Activated naive CD4-positive, alpha-beta T cell treated with anti-CD3 and anti-CD28 coated beads, Interleukin-2, amount 50 U/mL, for 24 hours (primary cell): Measurements from ENCODE around the gene RNF220.

Experiments
- H3K27ac Mint-ChIP-seq: one replicate; pipeline ENCODE4 v1.8.0; 2021; ENCODE audit warnings: mild to moderate bottlenecking, mixed read lengths
- H3K27me3 Mint-ChIP-seq: one replicate; pipeline ENCODE4 v1.8.0; 2021; ENCODE audit warnings: mixed read lengths
- H3K36me3 Mint-ChIP-seq: one replicate; pipeline ENCODE4 v1.8.0; 2021; ENCODE audit warnings: mixed read lengths
- H3K4me1 Mint-ChIP-seq: one replicate; pipeline ENCODE4 v1.8.0; 2021; ENCODE audit warnings: mixed read lengths
- H3K4me3 Mint-ChIP-seq: one replicate; pipeline ENCODE4 v1.8.0; 2021; ENCODE audit warnings: mild to moderate bottlenecking, mixed read lengths
- H3K9me3 Mint-ChIP-seq: one replicate; pipeline ENCODE4 v1.8.0; 2021; ENCODE audit warnings: mixed read lengths

RNF220 gene

DNA sequence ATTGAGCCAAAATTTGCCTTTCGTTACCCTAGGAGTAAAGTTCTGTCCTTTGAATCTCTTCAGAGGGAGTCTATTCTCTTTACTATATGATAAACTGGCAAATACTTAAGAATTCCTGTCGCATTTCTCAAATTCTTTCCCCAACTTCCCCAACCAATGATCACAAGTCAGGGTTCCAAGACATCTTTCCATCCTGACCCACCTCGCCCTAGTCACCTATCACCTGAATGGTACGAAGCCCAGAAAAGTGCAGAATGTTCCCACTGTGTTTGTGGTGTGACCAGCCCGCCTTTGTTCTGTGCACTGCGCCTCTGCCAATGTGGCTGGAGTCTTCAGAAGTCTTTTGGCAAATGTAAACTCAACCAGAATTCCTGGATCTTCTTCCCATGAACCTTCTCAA, 132.5 kb downstream of the RNF220 start:
- no peaks in the 10 kb centered on the region for H3K9me3 Mint-ChIP-seq
- H3K27ac Mint-ChIP-seq, result no peak overlapping the region
- no peak overlapping the region for H3K4me3 Mint-ChIP-seq
- no peaks in the 10 kb centered on the region for H3K36me3 Mint-ChIP-seq
- peaks cover 7% of the 10 kb centered on the region for H3K27me3 Mint-ChIP-seq
- H3K4me1 Mint-ChIP-seq, result no peaks in the 10 kb centered on the region

DNA sequence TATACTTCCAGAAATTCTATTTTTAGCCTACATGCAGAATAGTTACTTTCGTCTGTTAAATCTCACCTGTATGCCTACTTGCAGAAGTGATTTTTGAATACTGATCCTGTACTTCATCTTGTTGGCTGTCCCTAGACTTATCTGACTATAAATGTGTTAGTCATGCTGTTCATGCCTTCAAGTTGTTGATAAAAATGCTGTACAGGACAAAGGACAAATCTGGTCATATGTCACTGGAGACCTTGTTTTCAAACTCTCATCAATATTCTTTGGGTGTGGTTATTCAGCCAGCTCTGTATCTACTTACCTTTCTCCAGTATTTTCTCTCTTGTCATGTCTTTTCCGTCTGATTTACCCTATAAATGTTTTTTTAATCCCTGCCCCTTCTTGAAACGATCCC, 132.9 kb downstream of the RNF220 start:
- Mint-ChIP-seq H3K36me3 (no peaks in the 10 kb centered on the region), H3K27me3 (peaks cover 7% of the 10 kb centered on the region), H3K4me3 (no peak overlapping the region), H3K4me1 (no peaks in the 10 kb centered on the region), H3K9me3 (no peaks in the 10 kb centered on the region), H3K27ac (no peak overlapping the region)

DNA sequence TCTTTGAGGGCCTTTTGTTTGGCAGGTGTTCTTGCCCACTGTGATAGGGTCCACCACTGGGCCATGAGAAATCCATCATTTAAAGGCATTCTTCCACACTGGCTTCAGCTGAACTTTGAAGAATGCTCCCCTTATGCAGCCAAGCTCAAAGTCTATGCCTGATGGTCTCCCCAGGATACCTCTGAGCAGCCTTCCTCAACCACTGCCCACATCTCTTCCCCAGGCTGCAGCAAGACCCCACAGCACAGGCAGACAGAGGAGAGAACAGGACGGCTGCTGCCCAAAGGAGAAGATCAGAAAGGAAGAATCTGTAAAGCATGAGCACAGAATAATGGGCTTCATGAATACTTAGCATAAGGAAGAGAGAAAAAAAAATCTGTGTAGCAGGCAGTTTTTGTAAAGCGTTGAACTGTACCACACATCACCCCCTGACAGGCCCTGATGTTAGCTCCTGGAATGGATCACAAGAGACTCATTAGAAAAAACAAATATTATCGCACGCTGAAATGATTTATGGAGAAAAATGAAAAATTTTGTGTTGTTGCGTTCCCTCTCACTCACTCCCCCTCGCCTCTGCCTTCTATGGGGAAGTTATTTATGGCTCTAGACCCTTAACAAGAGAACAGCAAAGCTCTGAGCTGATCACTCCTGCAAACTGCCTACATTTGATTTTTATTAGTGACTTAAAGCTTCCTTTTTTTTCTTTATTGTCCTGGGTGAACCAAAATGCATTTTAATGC, 135.1 kb downstream of the RNF220 start:
- Mint-ChIP-seq H3K27ac (no peak overlapping the region), H3K36me3 (no peaks in the 10 kb centered on the region), H3K9me3 (no peaks in the 10 kb centered on the region), H3K4me3 (no peak overlapping the region), H3K4me1 (no peaks in the 10 kb centered on the region), H3K27me3 (peaks cover 6% of the 10 kb centered on the region)

DNA sequence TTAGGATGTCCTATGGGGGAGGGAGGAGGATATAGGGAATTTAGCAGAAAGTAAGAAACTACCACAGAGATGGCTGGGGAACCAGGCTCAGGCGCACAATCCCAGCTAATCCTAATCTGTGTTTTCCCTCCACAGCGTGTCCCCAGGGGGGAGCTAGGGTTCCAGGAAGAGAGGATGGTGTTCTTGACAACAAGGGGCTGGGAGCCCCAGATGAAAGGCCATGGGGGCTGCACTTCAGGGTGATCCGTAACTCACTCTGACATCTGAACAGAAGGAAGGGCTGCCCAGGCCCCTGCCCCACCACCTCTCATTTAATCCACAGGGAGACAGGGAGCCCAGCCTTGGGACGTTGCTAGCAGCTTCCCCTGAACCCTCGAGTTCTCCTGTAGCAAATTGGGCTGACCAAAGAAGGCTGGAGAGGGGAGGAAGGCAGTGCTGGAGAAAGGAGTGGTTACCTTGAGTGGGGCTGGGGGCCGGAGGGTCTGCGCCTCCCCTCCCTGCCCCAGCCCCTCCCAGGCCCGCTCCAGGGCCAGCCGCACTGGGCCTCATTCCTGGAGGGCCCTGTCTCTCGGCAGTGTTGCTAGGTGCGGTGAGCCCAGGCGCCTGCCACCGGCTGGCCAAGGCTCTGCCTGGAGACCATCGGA, 137.5 kb downstream of the RNF220 start:
- H3K9me3 Mint-ChIP-seq, result no peaks in the 10 kb centered on the region
- no peaks in the 10 kb centered on the region for H3K4me1 Mint-ChIP-seq
- peaks cover 8% of the 10 kb centered on the region for H3K27me3 Mint-ChIP-seq
- no peaks in the 10 kb centered on the region for H3K36me3 Mint-ChIP-seq
- H3K27ac Mint-ChIP-seq, result no peak overlapping the region
- H3K4me3 Mint-ChIP-seq, result no peak overlapping the region

DNA sequence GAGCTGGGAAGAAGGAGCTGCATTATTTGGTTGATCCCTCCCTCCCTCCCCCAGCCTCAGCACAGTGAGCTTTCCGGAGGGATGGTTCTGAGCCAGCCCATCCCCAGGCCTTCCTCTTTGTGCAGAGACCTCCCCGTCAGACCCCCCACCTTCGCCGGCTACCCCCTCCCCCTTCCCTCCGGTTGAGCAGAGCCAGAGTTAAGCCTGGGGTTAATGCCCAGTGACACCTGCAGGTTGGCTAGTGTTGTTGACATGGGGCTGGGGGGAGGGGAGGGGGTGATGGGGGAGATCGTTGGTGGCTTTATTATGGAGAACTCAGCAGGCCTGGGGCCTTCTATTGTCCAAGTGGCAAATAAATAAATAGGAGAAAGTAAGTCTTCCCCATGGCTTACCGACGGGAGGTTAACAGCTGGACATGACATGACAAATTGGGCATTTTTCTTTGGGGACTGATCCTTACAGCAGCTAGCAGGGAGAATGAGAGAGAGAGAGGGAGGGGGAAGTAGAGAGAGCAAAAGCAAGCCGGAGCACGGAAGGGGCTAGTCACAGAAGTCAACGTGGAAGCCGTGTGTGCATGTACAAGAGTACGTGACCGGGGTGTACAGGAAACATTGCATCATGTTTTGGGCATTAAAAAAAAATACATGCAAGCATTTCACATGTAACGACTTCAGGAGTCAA, 138.1 kb downstream of the RNF220 start:
- no peaks in the 10 kb centered on the region for H3K4me1 Mint-ChIP-seq
- H3K27ac Mint-ChIP-seq, result no peak overlapping the region
- no peaks in the 10 kb centered on the region for H3K36me3 Mint-ChIP-seq
- H3K4me3 Mint-ChIP-seq, result no peak overlapping the region
- peaks cover 8% of the 10 kb centered on the region for H3K27me3 Mint-ChIP-seq
- H3K9me3 Mint-ChIP-seq, result no peaks in the 10 kb centered on the region

DNA sequence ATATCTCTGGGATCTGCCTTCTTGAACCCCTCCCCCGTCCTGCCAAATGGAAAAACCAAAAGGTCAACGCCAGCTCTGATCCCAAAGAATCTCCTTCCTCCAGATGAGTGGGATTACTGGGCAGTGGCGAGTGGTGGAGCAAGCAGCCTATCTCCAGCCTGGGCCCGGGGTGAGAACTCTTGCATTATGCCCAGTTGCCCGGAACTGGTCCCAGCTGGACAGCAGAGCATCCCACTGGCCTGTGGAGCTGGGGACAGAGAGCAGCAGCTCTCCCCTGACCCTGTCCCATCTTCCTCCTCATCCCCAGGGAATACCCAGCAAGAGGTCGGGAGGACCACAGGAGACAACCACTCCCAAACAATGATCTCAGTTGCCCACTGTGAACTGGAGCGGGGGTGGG, 138.7 kb downstream of the RNF220 start:
- H3K9me3 Mint-ChIP-seq, result no peaks in the 10 kb centered on the region
- peaks cover 8% of the 10 kb centered on the region for H3K27me3 Mint-ChIP-seq
- H3K36me3 Mint-ChIP-seq, result no peaks in the 10 kb centered on the region
- no peak overlapping the region for H3K4me3 Mint-ChIP-seq
- no peaks in the 10 kb centered on the region for H3K4me1 Mint-ChIP-seq
- H3K27ac Mint-ChIP-seq, result no peak overlapping the region

DNA sequence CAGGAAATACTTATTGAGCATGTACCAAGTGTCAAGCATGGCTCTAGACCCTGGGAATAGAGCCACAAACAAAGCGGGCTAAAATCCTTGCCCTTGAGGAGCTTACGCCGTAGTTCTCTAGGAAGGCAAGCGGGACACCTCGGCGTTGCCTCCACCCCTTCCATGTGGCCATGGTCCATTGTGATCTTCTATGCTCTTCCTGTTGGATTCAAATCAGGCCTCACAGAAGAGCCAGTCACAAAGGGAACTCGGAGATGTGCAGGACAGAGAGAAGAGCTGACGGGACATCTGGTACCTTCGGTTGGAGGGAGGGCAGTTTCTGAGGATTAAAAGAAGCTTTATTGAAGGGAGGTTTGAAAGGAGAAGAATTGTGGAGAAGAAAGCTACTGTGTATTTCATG, 139.9 kb downstream of the RNF220 start:
- Mint-ChIP-seq H3K27me3 (peaks cover 5% of the 10 kb centered on the region), H3K9me3 (no peaks in the 10 kb centered on the region), H3K36me3 (no peaks in the 10 kb centered on the region), H3K27ac (no peak overlapping the region), H3K4me1 (no peaks in the 10 kb centered on the region), H3K4me3 (no peak overlapping the region)

DNA sequence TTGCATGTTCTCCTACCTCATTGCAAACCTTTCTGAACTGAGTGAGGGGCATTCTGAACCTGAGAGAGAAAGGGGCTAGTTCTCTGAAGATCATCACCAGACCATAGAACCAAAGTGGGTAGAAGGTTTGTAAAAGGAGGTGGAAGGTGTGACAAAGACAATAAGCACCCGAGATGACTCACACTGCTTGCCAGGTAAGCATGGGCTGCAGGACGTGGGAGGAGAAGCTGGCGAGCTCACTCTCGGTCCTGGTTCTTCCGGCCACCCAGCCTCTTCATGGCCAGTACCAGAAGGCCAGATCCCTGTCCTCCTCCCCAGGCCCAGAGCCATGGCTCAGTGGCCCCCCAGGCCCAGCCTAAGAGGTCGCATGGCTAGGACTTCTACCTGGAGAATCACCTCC, 140.9 kb downstream of the RNF220 start:
- H3K4me1 Mint-ChIP-seq, result no peaks in the 10 kb centered on the region
- H3K9me3 Mint-ChIP-seq, result no peaks in the 10 kb centered on the region
- no peak overlapping the region for H3K4me3 Mint-ChIP-seq
- H3K27ac Mint-ChIP-seq, result no peak overlapping the region
- no peaks in the 10 kb centered on the region for H3K36me3 Mint-ChIP-seq
- peaks cover 5% of the 10 kb centered on the region for H3K27me3 Mint-ChIP-seq

DNA sequence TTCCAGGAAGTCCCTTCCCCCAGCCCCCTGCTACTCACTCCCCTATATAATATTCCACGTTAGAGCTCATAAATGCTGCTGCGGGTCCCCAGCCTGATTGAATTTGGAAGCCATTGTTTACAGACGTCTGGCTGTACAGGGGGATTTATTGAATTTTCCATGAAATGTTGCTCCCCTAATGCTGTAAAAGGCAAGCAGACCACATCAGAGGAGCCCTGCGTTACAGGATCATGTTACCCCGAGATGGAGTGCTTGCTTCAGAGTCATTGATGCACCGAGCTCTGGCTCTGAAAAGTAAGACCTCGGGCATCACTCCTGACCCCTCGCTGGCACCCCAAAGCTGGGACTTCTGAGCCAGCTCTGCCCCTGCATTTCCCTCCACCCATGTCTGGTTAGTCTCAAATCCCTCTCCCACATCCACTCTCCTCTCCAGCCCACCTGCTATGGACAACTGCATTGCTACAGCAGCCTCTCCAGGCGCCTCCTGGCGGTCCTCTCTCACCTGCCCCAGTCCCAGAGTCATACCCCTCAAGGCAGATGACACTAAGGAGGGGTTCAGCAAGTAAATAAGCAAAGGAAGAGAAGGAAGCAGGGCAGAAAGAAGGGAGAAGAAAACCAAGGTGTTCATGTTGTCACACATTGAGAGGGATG, 141.5 kb downstream of the RNF220 start:
- H3K36me3 Mint-ChIP-seq, result no peaks in the 10 kb centered on the region
- H3K27me3 Mint-ChIP-seq, result peaks cover 5% of the 10 kb centered on the region
- H3K9me3 Mint-ChIP-seq, result no peaks in the 10 kb centered on the region
- H3K4me1 Mint-ChIP-seq, result no peaks in the 10 kb centered on the region
- no peak overlapping the region for H3K4me3 Mint-ChIP-seq
- no peak overlapping the region for H3K27ac Mint-ChIP-seq

DNA sequence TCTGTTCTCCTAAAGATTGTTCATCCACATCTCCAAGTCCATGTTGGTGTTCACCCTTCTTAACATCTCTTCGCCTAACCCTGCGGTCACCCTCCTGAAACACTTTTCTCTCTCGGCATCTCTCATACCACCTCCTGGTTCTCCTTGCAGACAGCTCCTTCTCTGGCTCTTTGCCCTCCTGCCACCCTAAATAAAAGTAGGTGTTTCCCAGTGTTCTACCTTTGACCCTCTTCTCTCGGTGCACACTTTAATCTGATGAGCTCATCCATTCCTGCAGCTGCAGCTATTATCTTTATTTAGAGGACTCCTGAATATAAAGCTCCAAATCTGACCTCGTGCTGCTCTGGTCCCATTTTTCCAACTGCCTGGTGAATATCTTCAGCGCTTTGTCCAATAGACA, 142.3 kb downstream of the RNF220 start:
- H3K27me3 Mint-ChIP-seq, result peaks cover 5% of the 10 kb centered on the region
- no peak overlapping the region for H3K4me3 Mint-ChIP-seq
- H3K4me1 Mint-ChIP-seq, result no peaks in the 10 kb centered on the region
- H3K36me3 Mint-ChIP-seq, result no peaks in the 10 kb centered on the region
- no peaks in the 10 kb centered on the region for H3K9me3 Mint-ChIP-seq
- H3K27ac Mint-ChIP-seq, result no peak overlapping the region

DNA sequence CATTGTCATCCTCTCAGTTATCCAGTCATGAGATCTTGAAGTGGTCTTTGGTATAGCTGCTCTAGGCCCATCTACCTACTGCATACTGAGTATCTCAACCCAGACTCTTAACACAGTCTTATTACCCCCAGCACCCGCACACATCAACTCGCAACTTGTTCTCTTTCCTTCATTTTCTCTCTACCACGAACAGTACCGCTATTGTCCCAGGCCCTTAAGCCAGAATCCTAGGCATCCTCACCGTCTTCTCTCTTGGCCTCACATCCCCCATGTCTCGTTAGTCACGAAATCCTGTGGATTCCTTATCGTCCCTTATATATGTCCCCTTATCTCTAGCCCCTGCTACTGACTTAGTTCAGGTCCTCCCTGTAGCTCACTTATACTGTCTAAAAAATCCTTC, 142.8 kb downstream of the RNF220 start:
- Mint-ChIP-seq H3K27ac (no peak overlapping the region), H3K36me3 (no peaks in the 10 kb centered on the region), H3K9me3 (no peaks in the 10 kb centered on the region), H3K4me1 (no peaks in the 10 kb centered on the region), H3K27me3 (peaks cover 5% of the 10 kb centered on the region), H3K4me3 (no peak overlapping the region)

DNA sequence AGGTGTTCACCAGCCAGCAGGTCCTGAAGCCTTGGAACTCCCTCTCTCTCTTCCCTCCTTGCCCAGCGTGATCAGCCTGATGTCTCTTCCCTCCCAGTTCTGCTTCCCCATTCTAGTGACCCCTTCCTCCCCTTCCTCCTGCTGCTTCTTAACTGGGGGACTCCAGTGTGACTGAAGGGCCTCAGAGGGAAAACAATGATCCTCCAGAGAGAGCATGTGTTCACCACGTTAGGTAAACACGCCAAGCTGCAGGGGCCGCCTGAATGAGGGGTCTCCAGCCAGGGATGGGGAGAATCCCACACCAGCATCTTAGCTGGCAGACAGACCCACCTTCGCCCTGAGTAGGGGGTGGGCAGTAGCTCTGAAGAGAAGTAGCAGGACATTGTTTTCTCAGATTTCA, 144.5 kb downstream of the RNF220 start:
- peaks cover 5% of the 10 kb centered on the region for H3K27me3 Mint-ChIP-seq
- H3K9me3 Mint-ChIP-seq, result no peaks in the 10 kb centered on the region
- H3K4me1 Mint-ChIP-seq, result no peaks in the 10 kb centered on the region
- H3K27ac Mint-ChIP-seq, result no peak overlapping the region
- no peaks in the 10 kb centered on the region for H3K36me3 Mint-ChIP-seq
- no peak overlapping the region for H3K4me3 Mint-ChIP-seq

DNA sequence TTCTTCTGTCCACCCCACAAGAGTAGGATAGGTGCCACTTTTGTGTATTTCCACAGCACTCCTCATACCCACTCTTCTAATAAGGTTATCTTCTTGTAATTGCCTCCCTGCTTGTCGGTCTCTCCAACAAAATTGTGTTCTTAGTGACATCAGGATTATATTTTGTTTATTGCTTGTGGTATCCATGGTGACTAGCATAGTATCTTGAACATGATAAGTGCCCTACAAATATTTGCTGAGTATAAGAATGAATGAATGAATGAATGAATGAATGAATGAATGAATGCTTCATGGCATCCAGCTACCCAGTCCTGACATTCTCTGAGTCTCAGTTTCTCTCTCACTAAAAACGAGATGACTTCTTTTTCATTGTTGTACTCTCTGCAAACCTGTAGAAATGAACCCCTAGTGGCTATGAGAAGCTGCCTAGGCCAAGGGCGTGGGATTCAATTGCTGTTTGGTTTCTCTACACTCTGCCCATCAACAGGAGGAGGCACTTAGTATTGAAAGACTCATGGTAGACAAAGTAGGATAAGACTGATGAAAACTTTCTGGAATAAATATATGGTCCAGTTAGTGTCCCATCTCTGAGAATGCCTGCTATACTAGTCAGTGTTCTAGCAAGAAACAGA, 148.2 kb downstream of the RNF220 start:
- no peaks in the 10 kb centered on the region for H3K9me3 Mint-ChIP-seq
- no peaks in the 10 kb centered on the region for H3K4me1 Mint-ChIP-seq
- no peaks in the 10 kb centered on the region for H3K36me3 Mint-ChIP-seq
- peaks cover 3% of the 10 kb centered on the region for H3K27me3 Mint-ChIP-seq
- H3K4me3 Mint-ChIP-seq, result no peak overlapping the region
- H3K27ac Mint-ChIP-seq, result no peak overlapping the region

DNA sequence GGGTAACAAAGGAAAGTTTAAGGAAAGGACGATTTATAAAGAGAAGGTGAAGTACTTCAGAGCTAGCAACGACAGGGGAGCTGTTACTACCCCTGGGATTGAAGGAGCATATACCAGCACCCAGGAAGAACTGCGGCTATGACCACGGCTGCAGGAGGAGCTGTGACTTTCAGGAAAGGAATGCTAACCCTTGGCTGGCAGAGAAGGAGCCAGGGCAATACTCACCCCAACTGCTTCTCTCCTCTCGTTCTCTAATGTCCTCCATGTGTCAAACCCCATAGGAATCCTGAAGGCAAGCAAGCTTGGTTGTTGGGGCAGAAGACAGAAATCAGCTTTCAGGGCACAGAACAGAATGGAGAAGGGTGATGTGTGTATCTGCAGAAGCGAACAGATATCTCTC, 148.7 kb downstream of the RNF220 start:
- H3K4me1 Mint-ChIP-seq, result no peaks in the 10 kb centered on the region
- peaks cover 3% of the 10 kb centered on the region for H3K27me3 Mint-ChIP-seq
- H3K4me3 Mint-ChIP-seq, result no peak overlapping the region
- no peaks in the 10 kb centered on the region for H3K36me3 Mint-ChIP-seq
- H3K9me3 Mint-ChIP-seq, result no peaks in the 10 kb centered on the region
- no peak overlapping the region for H3K27ac Mint-ChIP-seq

DNA sequence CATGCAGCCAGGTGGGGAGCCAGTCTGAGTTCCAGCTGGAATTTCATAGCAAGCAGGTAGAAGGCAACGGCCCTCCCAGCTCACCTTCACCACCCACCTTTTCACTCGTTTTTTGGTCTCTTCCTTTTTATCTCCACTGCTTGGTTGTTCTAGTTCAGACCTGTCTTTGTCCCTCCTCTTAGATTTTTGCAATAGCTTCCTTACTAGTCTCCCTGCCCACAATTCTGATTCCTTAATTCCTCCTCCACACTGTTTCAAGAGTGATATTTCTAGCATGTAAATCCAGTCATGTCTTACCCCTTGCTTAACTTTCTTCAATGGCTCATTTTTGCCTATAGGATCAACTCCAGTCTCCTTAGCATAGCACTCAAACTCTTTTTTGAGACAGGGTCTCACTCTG, 149.7 kb downstream of the RNF220 start:
- H3K27me3 Mint-ChIP-seq, result peaks cover 3% of the 10 kb centered on the region
- no peak overlapping the region for H3K27ac Mint-ChIP-seq

More for the DNA sequence above, 149.7 kb downstream of the RNF220 start:
- Mint-ChIP-seq H3K9me3 (no peaks in the 10 kb centered on the region), H3K4me3 (no peak overlapping the region), H3K36me3 (no peaks in the 10 kb centered on the region), H3K4me1 (no peaks in the 10 kb centered on the region)
